CD4-positive, alpha-beta T cell treated with Interleukin-4 for 4 hours (primary cell): ENCODE measurements around the gene NUDCD3.

Experiments used
- DNase-seq: peaks from one replicate; pipeline ENCODE4 v3.0.0-alpha.2; 2020

NUDCD3 gene

GRCh38 chr7:44490351-44491200 lies at the start of gene NUDCD3:
TSS of gene NUDCD3 (minus strand) at chr7:44490658. CDS start at chr7:44490600, 58 bp downstream.
- peak; percentile 84 for DNase-seq

GRCh38 chr7:44539669-44540506 lies 49.4 kb upstream of the NUDCD3 start:
- DNase-seq = no peak

DNA sequence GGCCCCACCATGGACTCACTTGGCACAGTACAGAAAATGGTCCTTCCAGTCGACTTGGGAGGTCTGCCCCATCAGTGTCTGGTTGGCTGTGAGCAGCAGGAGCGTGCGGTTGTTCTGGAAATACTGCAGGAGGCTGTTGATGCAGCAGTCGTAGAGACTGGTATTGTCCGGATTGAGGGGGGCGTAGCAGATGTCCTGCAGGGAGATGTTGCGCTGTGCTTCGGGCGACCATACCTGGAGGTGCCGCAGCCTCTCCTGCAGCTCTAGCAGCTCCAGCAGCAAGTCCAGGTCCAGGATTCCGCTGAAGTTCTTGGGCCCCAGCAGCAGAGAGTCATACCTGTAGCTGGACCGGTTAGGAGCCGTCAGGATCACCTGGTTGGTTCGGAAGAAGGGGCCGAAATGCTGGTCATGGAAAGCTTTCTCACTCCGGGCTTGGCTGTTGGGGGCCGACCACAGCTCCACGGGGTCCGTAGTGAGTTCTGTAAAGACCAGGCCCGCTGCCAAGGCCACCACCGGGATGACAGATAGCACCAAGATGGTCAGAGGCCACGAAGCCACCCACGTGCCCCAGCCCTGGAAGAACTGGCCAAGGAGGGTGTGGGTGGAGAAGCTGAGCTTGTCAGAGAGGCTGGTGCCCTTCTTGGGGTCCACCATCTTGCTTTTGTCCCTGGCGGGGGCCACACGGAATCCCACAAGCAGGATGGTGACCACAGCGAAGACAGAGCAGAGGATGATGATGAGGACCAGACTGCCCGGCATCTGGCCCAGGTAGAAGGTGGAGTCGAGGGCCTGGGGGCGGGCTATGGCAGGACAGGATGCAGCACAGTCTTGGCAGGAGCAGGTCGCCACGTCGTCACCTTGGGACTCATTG lies 48.6 kb upstream of the NUDCD3 start:
- DNase-seq = no peak

DNA sequence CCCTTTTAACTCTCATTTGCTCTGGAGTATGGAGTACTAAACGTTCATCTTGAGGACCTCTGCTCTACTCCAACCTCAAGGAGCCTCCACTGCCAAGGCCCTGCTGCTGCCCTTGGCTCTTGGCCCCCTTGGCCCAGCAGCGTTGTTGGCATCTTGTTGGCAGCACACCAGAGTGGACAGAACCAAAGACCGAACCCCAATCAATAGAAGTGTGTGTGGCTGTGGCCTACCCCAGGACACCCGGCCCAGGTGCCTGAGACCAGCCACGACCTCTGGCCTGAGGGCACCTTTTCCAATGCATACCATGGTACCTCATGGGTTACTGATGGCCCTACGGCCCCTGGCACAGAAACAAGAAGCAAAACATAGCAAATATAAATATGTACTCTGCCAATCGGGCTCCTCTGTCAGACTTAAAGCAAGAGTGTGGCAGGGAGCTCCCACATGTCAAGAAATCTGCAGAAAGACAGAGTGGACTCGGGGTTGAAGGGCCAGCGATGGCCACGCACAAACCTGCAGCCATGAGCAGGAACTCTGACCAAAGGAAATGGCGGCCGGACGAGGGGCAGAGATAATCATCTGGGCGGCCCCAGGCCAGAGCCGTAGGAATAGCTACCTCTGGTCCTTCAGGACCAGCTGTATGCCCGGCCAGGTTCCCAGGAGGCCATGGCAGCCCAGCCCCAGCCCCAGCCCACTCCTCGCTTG lies 47.8 kb upstream of the NUDCD3 start:
- no peak for DNase-seq

GRCh38 chr7:44537442-44537841 lies 47.0 kb upstream of the NUDCD3 start:
- no peak for DNase-seq

- no peak for DNase-seq
Observed at GRCh38 chr7:44536090-44536489, 45.6 kb upstream of the NUDCD3 start.

DNA sequence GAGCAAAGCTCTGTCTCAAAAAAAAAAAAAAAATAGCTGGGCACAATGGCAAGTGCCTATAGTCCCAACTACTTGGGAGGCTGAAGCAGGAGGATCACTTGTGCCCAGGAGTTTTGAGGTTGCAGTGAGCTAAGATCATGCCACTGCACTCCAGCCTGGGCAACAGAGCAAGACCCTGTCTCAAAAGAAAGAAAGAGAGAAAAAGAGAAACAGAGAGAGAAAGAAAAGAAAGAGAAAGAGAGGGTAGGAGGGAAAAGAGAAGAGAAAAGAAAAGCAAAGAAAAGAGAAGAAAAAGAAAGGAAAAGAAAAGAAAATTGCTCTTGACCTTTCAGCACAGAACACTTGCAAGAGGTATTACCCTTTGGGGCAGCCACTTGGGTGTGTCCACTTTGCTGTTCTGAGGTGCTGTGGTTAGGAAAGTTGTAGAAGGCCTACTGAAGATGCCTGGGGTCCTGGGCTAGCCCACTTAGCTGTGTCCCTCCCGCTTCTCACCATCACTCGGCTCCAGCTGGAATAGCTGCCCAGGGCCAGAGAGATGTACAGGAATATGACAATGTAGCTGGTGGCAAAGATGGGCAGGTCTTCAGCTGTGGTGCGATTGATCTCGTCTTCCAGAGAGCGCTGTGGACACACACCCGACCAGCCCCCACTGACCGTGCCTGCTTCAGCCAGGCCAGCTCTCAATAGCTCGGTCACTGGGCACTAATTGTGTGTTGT lies 45.0 kb upstream of the NUDCD3 start:
- DNase-seq = no peak

DNA sequence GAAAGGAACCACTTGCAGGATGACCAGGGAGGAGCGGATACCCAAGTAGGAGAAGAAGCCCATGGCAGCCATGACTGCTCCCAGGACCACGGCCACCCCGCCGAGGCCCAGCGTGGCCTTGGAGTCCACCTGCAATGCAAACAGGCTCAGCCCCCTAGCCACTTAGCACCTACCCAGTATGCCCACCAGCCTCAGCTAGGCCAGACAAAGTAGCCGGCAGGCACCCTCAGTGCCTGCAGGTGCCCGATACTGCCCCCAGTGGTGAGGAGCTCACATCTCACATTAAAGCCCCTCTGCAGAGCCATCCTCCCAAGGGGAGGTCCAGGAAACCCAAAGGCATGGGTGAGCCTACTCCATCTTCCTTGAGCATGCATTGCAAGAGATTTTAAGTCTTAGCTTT lies 44.0 kb upstream of the NUDCD3 start:
- DNase-seq = peak; percentile 41

DNA sequence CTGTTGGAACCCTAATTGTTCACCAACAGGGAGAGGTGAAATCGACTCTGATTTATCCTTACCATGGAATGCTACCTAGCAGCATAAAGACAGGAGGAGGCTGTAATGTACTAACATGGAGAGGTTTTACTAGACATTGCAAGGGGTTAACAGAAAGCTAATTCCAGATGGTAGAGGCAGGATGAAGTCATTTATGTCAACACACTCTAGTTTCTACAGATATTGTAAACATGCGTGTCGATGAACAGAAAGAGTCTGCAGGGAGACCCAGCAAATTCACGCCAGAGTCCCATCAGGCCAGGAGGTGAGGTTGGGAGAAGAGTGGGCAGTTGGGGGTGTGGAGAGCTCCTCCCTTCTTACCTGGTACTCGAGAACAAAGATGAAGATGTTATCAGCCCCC lies 43.6 kb upstream of the NUDCD3 start:
- no peak for DNase-seq

DNA sequence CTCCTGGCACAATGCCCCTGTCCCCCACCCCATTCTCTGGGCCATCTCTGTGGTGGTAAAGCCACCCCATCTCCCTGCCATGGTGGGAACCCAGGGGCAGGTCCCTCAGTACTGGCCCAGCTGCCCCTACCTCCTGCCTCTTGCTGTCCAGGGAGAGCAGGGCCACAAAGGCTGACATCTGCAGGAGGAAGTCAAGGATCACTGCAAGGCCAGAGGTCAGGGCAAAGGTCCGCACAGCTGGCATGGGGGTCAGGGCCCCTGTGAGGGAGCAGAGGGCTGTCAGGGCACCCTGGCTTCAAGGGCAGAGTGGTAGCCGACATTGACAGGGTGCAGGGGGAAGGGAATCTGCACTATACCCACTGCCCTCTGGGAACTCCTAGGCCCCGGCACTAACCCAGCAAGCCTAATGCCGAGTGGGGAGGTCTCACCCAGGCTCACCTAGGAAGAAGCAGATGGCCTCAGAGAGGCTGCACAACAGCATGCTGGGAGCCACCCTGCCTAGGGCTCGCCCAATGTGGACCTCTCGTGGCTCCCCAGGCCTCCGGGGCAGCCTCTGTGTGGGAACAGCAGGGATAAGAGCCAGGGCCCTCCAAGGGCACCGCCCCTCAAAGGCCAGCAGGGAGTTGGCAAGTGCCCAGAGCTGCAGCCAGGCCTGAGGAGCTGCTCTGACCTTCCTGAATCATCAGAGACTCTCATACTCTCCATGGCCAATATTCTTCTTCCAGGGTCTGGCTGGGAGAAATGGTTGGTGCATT lies 43.0 kb upstream of the NUDCD3 start:
- DNase-seq = no peak

DNA sequence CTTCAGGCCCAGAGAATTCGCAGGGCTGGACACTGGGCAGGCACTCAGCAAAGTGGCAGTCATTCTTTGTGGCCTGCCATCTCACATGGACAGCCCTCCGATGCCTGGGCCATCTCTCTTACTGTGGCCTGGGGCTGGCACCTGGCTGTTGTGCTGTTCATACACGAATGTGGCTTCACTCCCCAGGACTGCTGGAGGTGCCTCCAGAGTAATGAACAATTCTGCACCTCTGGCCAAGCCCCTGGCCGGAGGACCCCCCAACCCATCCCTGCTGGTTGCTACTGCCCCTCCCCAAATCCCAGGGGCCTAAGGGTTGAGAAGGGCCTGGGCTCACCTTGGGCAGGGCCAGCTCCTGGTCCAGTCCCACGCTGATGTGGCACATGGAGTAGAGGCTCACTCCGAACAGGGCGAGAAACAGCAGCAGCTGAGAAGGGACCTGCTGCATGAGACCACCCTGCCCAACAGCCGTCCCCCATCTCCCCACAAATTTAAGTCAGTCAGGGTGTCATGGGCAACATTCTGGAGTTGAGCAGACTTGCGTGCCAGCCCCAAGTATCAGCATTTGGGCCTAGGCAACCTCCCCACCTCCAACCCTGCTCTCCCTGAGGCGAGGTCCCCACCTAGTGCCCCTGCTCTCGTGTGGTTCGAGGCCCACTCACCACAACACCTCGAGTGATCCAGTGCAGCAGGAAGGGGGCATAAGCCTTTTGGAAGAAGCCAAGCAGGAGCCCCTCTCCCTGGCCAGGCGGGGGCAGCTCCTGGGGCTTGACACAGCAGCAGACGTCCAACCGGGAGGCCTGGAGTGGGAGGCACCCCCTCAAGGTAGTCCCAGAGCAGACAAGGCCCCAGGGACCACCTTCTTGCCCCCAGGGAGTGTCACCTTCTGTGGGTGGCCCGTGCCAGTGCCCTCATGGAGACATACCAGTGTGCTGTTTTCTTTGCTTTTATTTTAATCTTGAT lies 41.2 kb upstream of the NUDCD3 start:
- DNase-seq = no peak

GRCh38 chr7:44530990-44531389 lies 40.5 kb upstream of the NUDCD3 start:
- DNase-seq = no peak

DNA sequence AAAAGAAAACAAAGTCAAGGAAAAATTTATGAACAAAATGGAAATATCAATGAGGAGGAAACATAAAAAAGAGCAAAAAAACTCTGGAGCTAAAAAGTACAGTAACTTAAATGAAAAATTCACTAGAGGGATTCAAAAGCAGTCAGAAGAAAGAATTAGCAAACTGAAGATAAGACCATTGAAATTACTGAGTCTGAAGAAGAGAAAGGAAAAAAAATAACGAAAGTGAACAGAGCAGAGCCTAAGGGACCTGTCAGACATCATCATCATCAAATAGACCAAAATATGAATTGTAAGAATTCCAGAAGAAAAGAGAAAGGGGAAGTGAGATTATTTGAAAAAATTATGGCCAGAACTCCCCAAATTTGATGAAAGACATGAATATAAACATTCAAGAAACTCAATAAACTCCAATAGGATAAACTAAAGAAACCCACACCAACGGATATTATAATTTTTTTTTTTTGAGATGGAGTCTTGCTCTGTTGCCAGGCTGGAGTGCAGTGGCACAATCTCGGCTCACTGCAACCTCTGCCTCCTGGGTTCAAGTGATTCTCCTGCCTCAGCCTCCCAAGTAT lies 34.4 kb upstream of the NUDCD3 start:
- no peak for DNase-seq

DNA sequence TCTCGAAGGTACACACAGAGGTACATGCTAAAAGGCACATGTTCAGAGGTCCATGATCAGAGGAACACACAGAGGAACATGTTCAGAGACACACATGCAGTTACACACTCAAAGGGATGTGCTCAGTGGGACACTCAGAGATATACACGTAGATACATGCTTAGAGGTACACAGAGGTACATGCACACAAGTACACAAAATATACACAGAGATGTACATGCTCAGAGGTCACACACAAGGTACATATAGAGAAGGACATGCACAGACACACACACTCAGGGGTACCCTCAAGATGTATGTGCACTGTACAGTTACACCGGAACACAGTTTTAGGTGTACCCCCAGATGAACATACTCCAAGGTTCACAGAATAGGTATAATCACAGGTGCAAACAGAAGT lies 31.9 kb upstream of the NUDCD3 start:
- no peak for DNase-seq

DNA sequence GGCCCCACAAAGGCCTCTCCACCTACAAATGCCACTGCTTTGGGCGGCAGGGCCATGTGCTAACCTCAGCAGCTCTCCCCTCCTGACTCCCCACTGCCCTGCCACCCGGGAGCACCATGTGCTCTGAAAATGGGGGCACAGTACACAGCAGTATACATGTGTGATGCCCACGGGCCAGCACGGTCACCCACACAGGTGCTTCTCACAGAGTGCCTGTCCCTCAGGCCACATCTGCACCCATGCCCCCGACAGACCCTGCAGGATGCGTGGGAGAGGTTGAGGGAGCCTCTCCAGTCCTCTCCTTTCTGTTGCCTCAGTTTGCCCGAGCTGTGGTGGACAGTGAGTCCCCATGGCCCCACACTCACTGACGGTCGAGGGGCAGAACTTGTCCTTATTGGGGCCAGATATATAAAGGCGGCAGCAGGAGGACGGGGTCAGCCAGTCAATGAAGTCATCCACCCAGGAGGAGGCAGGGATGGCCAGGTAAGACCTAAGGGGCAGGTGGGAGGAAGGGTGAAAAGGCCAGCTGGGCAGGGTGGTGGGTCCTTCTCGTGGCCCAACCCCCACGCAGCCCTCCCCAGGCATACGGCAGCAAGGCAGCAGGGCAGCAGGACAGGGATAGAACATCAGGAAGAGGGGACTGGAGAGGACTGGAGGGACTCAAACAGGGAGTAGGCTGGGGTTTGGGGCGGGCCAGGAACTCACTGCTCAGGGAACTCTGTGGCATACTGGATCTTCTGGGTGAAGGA lies 31.1 kb upstream of the NUDCD3 start:
- DNase-seq = no peak

GRCh38 chr7:44520574-44520973 lies 30.1 kb upstream of the NUDCD3 start:
- DNase-seq = no peak

- DNase-seq = no peak
Observed at GRCh38 chr7:44519546-44519945, 29.1 kb upstream of the NUDCD3 start.

DNA sequence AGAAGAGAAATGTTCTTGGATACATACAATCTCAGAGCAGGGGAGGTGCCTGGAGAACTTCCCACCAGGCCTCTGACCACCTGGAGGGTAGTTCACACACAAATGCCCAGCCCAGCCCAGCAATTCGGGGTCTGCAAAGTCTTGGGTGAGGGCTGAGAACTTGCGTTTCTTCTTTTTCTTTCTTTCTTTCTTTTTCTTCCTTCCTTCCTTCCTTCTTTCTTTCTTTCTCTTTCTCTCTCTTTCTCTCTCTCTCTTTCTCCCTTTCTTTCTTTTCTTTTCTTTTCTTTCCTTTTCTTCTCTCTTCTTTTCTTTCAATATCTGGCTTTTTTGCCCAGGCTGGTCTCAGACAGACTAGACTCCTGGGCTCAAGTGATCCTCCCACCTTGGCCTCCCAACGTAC lies 28.3 kb upstream of the NUDCD3 start:
- no peak for DNase-seq

DNA sequence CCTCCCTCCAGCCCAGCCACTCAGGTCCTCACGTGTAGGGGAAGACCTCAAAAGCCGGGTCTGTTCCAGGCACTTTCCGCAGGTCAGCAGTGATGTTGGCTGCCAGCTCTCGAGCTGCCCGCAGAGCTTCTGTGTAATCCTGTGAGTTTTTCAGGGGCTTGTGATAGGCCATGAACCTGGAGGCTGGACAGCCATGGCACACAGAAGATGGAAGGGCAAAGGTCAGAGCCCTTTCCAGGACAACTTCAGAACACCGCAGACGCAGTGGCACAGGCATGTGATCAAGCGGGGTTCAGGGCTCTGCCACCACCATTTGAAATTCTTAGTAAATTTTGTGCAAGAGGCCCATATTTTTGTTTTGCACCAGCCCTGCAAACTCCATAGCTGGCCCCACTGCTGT lies 26.7 kb upstream of the NUDCD3 start:
- no peak for DNase-seq
